ENCODE measurements around the gene AGAP9.
"Not testable (repeated sequence)": the region's sequence is repeated elsewhere in the genome, so short reads cannot be mapped to it uniquely, and the experiment has no call there.

The AGAP9 gene

DNA sequence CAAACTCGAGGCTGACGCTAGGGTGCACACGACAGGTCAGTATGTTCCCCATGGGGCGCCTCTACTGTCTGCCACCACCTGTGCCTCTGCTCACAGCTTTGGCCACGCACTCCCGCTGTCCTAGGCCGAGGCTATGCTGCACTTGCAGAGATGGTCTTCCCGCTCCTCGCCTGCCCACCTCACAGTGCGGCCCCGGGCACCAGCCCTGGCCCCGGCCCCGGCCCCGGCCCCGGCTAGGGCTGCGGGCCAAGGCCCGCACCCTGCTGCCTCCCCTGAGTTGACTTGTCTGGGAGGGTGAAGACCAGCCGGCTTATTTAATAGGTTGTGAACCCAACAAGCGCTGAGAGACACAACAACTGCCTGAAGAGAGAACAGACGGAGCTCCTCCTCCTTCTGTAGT is at the start of gene AGAP9:
AGAP9 (minus strand) TSS at position 164 of the 400 bp plus-strand sequence; CDS start at position 52, 112 bp downstream.
- not testable (repeated sequence) for DNase-seq (ENCODE audit: low spot score)

- not testable (repeated sequence) for DNase-seq (ENCODE audit: low spot score)
Measured at GRCh38 chr10:47571138-47571912, 47.9 kb upstream of the AGAP9 start.

GRCh38 chr10:47566757-47567156 is 43.3 kb upstream of the AGAP9 start:
- DNase-seq (ENCODE audit: low spot score): not testable (repeated sequence)

GRCh38 chr10:47566108-47566699 is 42.8 kb upstream of the AGAP9 start:
- not testable (repeated sequence) for DNase-seq (ENCODE audit: low spot score)

- not testable (repeated sequence) for DNase-seq (ENCODE audit: low spot score)
Measured at GRCh38 chr10:47565517-47565920, 42.1 kb upstream of the AGAP9 start.

- not testable (repeated sequence) for DNase-seq (ENCODE audit: low spot score)
Measured at GRCh38 chr10:47564953-47565352, 41.5 kb upstream of the AGAP9 start.

DNA sequence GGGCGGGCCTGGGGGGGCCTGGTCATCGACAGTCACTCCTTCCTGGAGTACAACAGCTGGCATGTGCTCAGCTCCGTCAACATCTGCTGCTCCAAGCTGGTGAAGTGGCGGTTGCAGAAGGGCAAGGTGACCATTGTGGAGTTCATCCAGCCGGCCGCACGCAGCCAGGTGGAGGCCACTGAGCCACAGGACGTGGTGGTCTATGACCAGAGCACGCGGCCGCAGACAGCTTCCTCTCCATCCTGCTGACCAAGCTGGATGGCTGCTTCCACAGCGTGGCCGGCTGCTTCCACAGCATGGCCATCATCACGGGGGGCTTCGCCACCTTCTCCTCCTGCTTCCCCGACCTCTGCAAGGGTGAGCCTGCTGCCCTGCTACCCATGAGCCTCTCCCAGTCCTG is 40.9 kb upstream of the AGAP9 start:
- not testable (repeated sequence) for DNase-seq (ENCODE audit: low spot score)

- DNase-seq (ENCODE audit: low spot score): not testable (repeated sequence)
Measured at GRCh38 chr10:47560452-47560851, 37.0 kb upstream of the AGAP9 start.

DNA sequence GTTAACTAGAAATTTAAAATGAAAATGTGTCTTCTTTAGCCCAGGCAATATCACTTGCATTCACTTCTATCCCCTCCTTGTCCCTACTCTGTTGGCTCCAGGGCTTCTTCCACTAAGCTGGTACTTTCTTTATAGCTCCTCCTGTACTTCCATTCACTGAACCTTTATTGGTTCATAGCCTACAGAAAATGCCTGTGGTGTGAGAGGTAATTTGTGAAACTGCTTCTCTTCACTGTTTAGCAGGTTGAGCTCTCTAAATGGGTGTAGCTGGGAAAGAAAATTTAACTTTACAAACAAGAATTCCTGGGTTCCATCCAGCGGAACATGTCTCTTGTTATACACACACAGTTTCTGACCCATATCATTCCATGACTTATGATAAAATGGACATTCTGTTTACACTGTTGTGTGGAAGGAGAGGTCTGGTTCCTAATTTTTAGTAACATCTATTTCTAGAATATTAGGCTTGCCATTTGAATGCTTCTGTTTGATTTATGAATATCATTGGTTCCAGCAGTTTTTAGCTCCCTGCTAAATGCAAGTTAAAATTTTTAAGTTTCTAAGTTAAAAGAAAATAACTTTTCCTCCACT is 36.4 kb upstream of the AGAP9 start:
- DNase-seq (ENCODE audit: low spot score): not testable (repeated sequence)

GRCh38 chr10:47558109-47558508 is 34.7 kb upstream of the AGAP9 start:
- DNase-seq (ENCODE audit: low spot score): not testable (repeated sequence)

GRCh38 chr10:47557616-47558015 is 34.2 kb upstream of the AGAP9 start:
- not testable (repeated sequence) for DNase-seq (ENCODE audit: low spot score)

DNA sequence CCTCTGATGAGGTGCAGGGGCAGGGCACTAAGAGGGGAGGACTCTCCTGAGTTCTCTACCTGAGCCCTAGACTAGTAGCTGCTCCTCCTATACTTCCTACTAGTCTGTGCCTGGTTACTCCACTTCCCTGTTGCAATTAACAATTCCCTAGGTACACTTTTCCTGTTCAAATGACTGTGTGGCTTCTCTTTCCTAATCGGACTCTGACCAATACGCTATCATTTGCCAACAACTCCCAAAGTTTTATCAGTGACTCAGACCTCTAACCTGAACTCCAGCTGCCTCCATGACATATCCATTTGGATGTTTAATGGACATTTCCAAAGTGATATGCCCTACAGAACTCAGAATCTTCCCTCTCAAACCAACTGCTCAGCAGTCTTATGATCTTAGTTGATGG is 31.9 kb upstream of the AGAP9 start:
- not testable (repeated sequence) for DNase-seq (ENCODE audit: low spot score)

- DNase-seq (ENCODE audit: low spot score): not testable (repeated sequence)
Measured at GRCh38 chr10:47554552-47554951, 31.1 kb upstream of the AGAP9 start.

GRCh38 chr10:47553860-47554247 is 30.4 kb upstream of the AGAP9 start:
- peak; percentile 37 for DNase-seq (ENCODE audit: low spot score)

- peak; percentile 93 for DNase-seq (ENCODE audit: low spot score)
Measured at GRCh38 chr10:47553214-47553859, 29.9 kb upstream of the AGAP9 start.

DNA sequence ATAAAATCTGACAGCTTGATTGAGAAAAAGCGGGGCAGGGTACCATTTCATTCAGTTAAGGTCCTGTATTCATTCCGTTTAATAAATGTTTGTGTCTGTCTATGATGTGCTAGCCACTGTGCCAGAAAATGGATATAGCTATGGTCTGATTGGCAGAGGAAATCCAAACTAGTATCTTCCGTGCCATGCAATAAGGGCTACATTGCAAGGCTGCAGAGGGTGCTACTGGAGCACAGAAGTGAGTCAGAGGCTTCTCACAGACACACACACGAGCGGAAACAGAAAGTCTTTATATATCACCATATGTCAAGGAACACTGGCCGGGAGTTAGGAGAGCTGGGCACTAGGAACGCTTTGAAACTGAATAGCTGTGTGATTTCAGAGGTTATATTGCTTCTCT is 29.3 kb upstream of the AGAP9 start:
- peak; percentile 91 for DNase-seq (ENCODE audit: low spot score)

GRCh38 chr10:47547286-47547685 is 23.8 kb upstream of the AGAP9 start:
- DNase-seq (ENCODE audit: low spot score): not testable (repeated sequence)

GRCh38 chr10:47536430-47536829 is 13.0 kb upstream of the AGAP9 start:
- DNase-seq (ENCODE audit: low spot score): not testable (repeated sequence)

DNA sequence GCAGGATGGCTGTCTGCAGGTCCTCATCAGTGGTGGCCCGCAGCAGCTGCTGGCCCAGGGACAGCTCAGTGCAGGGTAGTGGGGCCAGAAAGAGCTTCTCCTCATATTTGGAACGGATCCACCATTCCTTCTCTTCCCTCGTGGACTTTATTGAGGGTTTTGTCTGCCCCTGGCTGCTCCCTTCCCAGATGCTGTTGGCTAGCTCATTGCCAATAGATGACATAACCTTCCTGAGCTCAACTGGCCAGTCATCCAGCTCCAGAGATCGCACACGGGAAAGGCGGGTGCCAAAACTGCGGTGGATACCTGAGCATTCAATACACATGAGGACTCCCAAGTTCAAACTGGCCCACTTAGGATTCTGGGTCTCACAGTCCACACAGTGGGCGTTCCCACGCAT is 21.1 kb downstream of the AGAP9 start:
- not testable (repeated sequence) for DNase-seq (ENCODE audit: low spot score)

- DNase-seq (ENCODE audit: low spot score): not testable (repeated sequence)
Measured at GRCh38 chr10:47494226-47494625, 29.2 kb downstream of the AGAP9 start.

DNA sequence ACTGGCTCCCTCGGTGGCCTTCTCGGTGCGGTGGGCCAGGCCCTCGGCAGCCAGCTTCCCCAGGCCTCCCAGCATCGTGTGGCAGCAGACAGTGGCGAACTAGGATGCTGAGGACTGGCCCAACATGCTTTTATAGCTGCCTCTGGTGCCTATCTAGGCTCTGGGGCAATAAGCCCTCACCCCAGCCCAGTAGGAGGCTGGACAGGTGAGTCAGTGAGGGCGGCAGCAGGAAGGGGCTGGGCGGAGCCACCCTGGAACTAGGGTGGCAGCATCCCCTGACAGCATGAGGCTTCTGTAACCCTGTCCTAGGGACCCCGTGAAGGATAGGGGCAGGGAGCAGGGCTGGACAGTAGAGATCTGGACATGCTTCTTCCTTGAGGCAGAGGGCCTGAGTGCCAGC is 31.8 kb downstream of the AGAP9 start, which contains the start of gene FAM25G:
FAM25G (minus strand) TSS at position 101 of the 400 bp plus-strand sequence; CDS start at position 75, 26 bp downstream.
- DNase-seq (ENCODE audit: low spot score): not testable (repeated sequence)

DNA sequence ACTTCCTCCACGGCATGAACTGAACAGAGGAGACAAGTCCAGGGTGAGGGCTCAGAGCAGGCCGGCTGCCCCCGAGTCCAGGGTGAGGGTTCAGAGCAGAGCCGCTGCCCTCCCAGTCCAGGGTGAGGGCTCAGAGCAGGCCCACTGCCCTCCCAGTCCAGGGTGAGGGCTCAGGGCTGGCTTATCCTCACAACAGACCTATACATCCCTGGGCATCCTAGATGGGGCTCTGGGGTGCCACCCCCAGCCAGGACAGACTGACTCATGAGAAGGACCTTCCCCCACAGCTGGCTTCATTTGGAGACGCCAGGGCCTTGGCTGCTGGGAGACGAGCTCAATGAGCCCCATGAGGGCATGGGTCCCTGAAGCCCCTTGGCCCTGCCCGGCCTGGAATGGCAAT is 33.8 kb downstream of the AGAP9 start:
- not testable (repeated sequence) for DNase-seq (ENCODE audit: low spot score)
